Stimulated activated CD8-positive, alpha-beta memory T cell treated with anti-CD3 and anti-CD28 coated beads, Interleukin-7, amount 100 ng/mL, for 4 hours (primary cell): Measurements from ENCODE around the gene COL23A1.
"Not testable (repeated sequence)": the region's sequence is repeated elsewhere in the genome, so short reads cannot be mapped to it uniquely, and the experiment has no call there.

Experiments
- DNase-seq, 2 donors: peaks; one replicate each; pipeline ENCODE4 v3.0.0-alpha.2; 2020; ENCODE audit warnings: low read depth in 2 of 2

The COL23A1 gene

DNA sequence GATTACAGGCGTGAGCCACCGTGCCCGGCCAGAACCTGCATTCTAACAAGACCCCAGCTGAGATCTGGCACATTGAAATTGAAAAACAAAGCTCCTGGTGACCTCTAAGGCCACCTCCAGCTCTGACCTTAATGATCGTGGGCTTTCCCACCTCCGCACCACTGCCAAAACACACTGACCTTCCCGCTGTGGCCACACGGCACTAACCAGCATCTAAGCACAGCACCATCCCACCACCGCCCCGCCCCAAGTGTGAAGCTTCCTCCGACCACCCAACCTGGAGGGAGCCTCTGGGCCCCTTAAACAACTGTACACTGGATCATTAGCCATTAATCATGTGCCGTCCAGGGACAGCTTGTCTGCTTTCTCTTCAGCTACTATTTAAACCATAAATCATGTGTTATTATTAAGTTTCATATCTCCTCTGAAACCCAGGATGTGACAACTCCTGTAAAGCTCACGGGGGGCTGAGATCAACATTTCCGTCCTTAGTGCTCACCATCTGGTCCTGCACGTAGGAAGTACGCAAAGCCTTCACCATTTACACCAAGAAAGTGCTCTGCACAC, 80.6 kb downstream of the COL23A1 start:
- DNase-seq = no peak

DNA sequence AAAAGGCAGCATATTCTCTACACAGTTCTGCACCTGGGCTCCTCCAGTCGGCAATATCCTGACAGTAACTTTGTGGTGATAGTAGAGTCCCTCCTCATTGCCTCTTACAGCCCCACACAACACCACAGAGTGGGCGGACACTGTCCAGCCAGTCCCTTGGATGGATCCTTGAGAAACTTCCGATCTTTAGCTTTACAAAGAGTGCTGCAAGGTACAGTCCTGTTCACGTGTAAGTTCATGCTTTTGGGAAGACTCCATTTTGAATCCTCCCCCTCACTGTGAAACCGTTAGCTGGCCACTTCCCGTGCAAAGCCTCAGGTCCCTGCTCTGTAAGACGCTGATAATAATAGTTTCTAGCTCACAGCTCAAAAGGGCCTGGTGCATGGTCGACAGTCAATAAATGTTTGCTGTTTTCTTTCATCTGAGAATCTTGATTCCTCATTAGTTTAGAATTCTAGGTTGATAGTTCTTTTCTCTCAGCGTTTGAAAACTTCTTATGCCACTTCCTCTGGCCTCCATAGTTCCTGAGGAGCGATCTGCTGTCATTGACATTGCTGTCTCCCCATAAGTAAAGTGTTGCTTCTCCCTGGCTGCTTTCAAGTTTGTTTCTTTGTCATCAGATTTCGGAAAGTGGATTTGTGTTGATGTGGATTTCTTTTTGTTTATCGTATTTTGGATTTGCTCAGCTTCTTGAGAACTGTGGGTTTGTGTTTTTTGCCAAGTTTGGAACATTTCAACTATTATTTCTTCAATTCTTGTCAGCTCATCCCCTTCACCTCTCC, 82.9 kb downstream of the COL23A1 start:
- DNase-seq = no peak

DNA sequence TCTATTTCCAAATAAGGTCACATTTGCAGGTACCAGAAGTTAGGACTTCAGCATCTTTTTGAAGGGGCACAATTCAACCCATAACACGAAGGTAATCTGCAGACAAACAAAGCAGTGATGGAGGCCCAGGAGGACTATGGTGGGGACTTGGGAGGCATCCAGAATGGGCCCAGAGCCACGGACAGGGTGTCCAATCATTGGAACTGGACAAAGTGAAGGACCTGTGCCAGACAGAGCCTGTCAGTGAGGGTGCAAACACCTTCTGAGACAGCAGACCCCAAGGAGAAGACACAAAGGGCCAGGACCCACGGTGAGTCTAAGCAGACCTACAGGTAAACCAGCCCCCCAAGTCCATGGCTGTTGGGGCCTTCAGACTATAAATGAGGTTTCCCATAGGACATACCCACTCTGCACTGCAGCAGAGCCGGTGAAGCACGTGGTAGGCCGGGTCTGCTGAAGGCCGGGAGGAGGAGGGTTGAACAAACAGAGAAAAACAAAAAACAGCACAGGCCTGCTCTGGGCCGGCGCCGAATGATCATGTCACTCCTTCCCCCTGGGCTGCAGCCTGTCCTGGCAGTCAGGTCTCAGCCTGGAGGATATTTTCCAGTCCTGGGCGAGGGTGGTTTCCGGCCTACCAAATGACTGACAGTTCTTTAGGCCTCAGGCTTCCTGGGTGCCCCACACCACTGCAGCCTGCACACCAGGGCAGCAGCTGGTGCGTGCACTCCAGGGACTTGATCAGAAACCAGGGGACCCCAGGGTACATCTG, 84.4 kb downstream of the COL23A1 start:
- DNase-seq = no peak

DNA sequence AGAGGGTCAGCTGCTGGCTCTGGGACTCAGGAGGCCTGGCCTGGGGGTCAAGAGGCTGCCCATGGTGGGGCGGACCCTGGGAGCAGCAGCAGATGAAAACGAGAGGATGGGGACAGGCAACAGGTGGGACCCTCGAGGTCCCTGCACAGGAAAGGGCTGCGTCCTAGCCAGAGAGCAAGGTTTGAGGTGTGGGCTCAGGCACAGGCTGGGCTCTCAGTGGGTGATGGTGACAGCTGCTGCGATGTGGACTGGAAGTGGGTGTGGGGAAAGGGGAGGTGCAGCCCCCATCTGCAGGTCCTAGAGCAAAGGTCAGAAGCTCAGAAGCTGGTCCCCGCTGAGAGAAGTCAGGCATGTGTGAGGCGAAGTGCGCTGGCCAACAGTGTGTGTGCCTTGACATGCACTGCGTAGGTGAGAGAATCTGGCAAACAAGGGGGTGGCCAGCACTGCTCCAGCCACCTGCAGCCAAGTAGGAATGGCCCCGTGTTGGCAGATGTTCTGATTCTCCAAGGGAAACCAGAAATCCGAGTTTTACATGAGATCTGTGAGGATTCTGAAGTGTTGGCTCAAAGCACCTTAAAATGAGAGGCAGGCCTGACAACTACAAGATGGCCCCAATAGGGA, 85.7 kb downstream of the COL23A1 start:
- no peak for DNase-seq

DNA sequence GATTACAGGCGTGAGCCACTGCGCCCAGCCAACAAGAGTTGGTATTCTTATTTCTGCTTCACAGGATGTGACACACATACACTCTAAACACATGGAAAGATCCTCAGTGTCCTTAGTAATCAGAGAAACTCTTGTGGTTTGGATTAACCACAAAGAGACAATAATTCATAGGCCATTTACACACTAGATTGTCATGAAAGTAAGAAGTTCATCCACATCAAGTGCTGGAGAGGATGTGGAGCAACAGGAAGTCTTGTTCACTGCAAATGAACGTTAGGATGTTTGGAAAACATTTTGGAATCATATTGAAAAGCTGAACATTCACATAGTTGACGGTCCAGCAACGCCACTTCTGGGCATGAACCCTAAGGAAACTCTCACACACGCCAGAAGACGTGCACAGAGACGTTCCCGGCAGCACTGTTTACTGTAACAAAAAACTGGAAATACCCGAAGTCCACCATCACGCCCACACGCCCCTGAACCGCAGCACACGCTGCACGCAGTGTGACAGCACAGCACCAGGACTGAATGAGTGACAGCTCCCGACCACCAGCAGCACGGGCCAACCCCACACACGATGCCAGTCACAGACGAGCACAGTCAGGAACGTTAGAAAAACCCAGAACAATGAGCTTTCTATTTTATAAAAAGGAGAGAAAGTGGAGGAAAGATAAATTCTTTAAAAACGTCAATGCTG, 87.6 kb downstream of the COL23A1 start:
- no peak for DNase-seq

DNA sequence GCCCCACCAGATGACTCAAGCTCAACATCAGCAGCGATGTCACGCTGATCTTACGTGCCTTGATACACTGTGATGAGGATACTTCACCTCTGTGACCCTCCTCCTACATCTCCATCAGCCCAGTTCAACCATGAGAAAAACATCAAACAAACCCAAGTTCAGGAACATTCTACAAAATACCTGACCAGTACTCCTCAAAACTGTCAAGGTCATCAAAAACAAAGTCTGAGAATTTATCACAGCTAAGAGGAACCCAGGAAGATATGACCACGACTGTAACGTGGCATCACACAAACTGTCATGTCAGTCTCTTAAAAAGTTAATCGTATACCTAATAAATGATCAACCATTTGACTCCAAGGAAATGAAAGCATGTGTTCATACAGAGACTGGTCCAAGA, 90.8 kb downstream of the COL23A1 start:
- no peak for DNase-seq

DNA sequence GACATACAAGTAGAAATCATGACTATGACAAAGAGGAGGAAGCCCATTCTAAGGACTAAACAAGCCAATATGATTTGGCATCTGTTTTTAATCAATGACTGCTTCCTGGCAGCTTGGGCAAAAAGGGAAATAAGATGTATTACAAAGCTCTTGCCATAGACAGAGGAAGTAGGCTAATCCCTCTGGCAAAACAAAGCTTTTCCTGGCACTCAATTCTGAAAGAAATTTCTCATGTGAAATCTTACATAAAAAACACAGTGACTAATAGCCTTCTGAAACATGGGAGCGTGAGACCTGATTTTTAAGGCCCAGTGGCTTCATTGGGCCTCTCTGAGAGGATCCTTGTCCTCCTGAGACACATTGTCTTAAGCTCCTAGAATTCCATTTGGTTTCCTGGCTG, 93.6 kb downstream of the COL23A1 start:
- no peak for DNase-seq

DNA sequence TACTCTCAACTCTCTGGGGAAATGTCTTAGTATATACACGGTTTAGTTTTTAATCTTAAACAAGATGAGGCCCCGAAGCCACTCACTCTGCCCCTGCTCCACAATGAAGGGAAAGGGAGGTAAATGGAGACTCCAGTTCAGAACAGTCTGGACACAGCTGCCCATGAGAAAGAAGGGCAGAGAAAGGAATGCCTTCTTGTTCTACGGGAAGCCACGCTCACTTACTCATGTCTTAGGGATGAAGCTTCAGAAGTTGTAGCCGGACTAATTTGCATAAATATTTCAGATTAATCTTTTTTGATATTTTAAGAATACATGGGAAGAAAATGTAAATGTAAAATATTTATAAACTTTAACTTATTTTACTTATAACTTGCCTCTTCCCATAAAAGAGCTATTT, 94.0 kb downstream of the COL23A1 start:
- DNase-seq = no peak

DNA sequence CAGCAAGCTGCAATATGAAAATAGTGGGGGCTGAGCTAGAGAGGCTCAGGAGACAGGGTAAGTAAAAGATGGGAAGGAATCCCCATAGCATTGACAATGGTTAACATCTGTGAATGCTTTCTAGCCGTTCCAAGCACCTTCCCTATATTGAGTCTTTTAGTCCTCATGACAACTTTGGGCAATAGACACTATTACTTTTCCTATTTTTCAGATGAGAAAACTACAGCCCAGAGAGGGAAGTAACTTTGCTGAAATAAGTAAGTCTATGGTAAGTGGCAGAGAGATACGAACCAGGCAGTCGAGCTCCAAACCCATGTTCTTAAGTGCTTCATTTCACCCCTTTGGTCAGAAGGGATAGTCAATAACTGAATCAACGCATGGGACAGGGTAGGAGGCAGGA, 94.5 kb downstream of the COL23A1 start:
- no peak for DNase-seq

DNA sequence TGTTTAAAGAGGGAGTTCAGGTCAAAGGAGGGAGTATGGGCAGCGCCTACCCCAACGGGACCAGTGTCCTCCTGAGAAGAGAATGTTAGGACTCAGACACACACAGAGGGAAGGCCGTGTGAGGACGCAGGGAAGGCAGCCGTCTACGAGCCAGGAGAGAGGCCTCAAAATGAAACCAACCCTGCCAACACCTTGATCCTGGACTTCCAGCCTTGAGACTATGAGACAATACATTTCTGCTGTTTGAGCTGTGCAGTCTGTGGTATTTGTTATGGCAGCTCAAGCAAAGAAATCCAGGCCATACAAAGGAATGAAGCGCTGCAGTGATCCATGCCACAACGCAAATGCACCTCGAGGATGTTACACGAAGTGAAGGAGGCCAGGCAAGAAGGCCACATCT, 97.9 kb downstream of the COL23A1 start:
- no peak for DNase-seq

DNA sequence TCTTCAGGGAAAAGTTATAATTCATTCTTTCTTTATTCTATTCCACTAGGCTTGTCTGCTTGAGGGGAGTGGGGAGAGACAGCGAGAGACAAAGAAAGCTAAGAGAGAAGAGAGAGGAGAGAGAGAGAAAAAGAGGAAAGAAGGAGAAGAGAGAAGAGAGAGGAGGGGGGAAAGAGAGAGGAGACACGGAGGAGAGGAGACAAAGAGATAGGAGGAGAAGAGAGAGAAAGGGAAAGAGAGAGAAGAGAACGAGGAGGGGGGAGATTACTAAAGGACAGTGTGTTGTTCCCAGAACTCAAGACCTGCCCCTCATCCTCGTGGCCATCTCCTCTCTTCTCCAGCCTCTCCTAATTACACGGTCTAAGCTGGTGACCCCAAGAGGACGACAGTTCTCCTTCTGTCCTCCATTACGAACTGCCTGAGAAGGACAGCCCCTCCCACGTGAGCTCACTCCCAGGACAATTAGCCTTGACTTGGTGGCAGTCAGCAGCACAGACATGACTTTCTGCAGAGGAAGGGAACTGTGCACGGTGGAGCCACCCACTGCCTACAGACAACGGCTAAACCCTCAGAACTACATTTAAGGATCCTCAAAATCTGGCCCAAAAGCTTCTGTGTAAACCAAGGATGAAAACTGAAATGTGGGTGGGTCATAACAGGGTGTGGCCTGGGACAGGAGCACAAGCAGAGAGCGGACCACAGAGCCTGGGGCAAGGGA, 99.1 kb downstream of the COL23A1 start:
- DNase-seq = no peak

DNA sequence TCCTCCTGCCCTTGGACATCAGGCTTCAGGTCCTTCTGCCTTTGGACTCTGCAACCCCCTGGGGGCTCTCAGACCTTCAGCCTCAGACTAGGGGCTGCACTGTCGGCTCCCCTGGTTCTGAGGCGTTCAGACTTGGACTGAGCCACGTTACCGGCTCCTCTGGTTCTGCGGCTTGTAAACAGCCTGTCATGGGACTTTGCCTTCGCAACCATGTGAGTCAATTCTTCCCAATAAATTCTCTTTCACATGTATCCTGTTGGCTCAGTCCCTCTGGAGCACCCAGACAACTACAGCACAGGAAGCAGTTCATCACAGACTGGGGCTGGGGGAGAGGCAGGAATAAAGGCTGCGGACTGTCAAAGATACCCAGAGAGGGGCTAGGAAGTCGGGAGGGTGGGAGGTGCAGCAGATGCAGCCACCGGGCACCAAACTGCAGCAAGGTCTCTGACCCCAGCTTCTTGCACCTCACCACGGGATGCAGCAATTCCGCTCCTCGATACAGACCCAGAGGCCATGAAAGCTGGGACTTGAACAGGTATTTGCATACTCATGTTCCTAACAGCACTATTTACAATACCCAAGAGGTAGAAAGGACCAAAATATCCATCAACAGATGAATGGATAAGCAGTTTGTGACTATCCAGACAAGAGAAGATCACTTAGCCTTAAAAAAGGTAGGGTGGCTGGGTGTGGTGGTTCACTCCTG, 100.8 kb downstream of the COL23A1 start:
- DNase-seq = no peak

DNA sequence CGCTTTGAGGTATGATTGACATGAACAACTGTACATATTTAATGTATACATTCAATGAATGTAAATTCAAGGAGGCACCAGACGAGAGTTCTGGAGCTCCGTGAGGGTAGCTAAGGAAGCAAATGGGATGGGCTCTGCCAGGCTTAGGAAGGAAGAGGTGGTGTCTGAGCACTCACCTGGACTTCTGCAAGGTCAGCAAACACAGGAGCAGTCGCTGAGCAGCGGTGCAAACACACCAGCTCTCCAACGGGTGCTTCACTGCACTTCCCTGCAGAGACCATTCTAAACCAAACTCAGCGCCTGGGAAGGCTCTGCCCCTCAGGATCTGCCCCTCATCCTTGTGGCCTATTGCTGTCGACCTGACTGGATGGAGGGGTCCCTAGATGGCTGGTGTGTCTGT, 101.5 kb downstream of the COL23A1 start:
- no peak for DNase-seq

DNA sequence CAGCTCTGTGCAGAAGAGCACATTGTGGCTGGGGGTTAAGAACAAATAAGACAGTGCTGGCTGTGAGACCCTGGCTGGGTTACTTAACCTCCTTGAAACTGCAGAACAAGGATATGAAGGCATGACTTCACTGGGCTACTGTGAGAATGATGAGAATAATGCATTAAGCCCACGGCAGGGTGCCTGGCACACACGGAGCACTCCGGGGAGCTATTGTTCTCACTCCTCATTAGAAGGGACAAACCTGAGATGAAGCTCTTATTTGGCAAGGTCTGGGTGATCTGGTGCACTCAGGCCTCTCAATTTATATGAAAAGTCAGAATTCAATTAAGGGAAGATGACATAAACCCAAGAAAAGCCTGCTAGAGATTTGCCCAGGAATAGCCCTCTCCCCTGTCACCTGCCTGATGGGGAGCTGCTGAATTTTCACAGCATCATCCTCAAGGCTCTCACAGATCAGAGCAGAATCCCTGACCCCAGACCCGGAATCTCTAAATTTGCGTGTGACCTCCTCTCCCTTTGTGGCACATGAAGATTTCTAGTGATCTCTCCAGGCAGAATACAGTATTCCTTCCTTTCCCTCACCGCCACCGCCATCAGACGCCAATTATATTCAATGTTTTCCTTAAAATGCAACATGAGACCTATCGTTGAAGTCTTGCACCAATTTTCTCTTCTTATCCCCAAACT, 102.1 kb downstream of the COL23A1 start:
- DNase-seq = no peak

DNA sequence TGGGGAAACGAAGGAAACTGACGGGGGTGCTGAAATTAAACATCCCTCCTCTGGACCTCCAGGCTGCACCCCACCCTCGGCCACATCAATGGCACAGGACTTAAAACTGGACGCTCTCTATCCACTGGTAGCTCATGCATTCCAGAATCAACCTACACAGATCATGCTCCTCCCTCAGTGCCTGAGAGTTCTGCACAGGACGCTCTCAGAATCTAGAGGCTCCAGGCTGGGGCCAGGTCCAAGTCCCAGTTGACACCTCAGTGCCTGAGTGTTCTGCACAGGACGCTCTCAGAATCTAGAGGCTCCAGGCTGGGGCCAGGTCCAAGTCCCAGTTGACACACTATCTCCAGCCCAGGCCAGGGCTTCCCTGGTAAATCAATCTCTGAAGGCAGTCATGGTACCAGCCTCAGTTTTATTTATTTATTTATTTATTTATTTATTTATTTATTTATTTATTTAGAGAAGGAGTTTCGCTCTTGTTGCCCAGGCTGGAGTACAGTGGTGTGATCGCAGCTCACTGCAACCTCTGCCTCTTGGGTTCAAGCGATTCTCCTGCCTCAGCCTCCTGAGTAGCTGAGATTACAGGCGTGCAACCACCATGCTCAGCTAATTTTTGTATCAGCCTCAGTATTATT, 103.2 kb downstream of the COL23A1 start:
- DNase-seq = not testable (repeated sequence)

DNA sequence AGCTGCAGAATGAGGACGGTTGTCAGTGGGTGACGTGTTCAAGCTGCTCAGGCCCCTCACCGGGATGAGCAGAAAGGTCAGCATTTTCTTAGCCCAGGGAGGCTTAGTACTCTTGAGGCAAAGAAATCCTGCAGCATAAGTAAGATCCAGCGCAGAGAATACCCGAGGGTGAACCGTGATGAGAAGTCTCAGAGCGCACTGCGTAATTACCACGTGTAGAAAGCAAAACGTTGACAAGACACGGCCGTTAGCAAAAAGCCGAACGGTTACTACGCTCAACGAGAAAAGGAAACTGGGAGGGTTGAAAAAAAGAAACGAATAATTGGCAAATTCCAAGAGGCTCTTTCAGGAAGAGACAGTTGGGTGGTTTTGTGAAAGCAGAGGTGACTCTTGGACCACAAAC, 104.0 kb downstream of the COL23A1 start:
- DNase-seq = no peak

DNA sequence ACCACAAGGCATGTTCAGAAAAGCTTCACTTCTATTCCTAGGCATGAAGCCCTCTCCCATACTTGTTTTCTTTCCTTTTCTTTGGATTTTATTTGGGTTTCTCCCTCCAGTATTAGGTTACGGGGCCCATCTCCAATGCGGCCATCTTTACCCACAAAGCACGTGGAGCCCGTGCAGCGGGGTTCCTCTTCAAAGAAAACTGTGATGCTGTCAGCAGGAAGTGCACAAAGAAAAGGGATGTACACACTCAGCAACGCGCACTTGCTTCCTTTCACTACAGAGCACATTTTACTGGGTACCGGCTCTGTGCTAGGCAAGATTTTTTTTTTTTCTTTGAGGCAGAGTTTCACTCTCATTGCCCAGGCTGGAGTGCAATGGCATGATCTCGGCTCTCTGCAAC, 106.6 kb downstream of the COL23A1 start:
- peak; percentile 38 to 45 for DNase-seq

DNA sequence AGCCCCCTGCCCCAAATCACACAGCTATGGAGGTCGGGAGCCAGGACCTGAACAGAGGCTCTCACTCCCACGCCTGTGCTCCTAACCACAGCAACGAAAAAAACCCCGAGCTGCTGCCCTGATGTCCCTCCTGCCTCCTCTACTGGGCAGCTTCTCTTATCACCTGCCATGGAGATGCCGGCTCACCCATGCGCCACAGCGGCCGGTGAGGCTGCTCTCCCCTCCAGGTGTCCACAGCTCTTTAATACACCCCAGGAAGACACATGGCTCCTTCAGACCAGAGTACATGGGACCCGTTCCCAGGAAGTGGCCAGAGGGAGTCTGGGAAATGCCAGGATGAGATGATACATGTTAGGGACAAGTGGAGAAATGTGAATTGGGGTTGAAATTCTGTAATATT, 110.9 kb downstream of the COL23A1 start:
- DNase-seq = no peak

DNA sequence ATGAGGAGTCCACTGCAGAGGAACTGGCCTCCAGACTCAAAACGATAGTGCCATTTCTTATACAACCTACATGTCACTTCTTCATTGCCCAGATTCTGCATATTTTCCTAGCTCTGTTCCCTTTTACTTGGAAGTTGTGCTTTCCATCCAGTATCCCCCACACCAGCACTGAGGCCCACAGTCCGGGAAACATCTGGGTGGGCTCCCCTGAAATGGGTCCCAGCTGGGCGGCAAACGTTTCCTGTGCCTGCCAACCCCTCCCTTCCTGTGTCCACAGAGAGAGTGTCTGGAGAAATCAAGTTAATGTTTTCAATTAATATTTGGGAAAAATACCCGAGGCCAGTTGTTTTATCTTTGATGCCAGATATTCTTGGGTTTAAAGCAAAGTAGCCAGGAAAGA, 111.8 kb downstream of the COL23A1 start:
- DNase-seq = no peak

DNA sequence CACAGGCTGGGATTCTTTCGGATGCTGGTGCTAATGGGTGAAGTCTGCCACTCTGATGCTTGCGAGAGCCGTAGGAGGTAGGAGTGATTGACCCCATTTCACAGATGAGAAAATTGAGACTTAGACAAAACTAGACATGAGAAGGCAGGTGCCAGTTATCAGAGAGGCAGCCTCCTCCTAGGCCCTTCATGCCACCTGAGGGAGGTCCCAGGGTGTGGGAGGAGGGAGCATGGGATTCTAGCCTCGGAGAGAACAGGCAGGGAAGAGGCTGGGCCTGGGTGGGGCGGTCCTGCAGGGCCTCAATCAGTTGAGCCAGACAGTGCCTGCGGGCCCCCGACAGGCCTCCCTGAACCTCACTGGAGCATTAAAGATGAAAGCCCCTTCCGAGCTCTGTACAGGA, 112.4 kb downstream of the COL23A1 start:
- DNase-seq = no peak
